ENCODE data around the gene ZNF175.
"Not testable (repeated sequence)": the region's sequence is repeated elsewhere in the genome, so short reads cannot be mapped to it uniquely, and the experiment has no call there.

Gene ZNF175

GRCh38 chr19:51607920-51608562, 37.0 kb downstream of the ZNF175 start:
- DNase-seq (ENCODE audit: insufficient read length, low spot score): peak; percentile 58
- no peak for FAIRE-seq
- TF ChIP-seq POLR2A (IDR thresholded peaks at IDR 0.05; ENCODE audit: low read depth, low read length): no peak

DNA sequence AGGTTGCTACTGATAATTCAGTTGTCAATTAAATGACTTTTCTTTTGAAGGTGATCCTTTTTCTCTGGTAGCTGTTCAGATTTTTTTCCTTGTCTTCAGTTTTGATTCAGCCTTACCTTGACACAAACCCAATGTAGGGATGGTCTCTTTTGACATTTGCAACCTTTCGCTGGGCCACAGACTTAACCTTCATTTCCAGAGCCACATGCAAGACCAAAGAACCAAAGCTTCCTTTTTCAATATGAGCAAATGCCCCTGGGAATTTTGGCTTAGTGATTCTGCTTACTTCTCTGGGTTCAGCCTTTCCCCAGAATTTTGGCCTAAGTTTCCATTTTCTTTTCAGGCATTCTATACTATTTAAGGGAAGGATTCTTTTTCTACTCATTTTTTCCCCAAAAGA, 39.5 kb downstream of the ZNF175 start:
- FAIRE-seq: no peak
- no peak for DNase-seq (ENCODE audit: insufficient read length, low spot score)
- no peak for TF ChIP-seq POLR2A (IDR thresholded peaks at IDR 0.05; ENCODE audit: low read depth, low read length)

- FAIRE-seq (no peak), DNase-seq (ENCODE audit: insufficient read length, low spot score) (no peak)
- TF ChIP-seq POLR2A (IDR thresholded peaks at IDR 0.05; ENCODE audit: low read depth, low read length): no peak
Observed at GRCh38 chr19:51614789-51615188, 43.7 kb downstream of the ZNF175 start.

GRCh38 chr19:51615991-51616390, 44.9 kb downstream of the ZNF175 start:
- no peak for DNase-seq (ENCODE audit: insufficient read length, low spot score)
- no peak for TF ChIP-seq POLR2A (IDR thresholded peaks at IDR 0.05; ENCODE audit: low read depth, low read length)
- FAIRE-seq: no peak

GRCh38 chr19:51621178-51621577, 50.1 kb downstream of the ZNF175 start:
- no peak for FAIRE-seq
- no peak for TF ChIP-seq POLR2A (IDR thresholded peaks at IDR 0.05; ENCODE audit: low read depth, low read length)

DNA sequence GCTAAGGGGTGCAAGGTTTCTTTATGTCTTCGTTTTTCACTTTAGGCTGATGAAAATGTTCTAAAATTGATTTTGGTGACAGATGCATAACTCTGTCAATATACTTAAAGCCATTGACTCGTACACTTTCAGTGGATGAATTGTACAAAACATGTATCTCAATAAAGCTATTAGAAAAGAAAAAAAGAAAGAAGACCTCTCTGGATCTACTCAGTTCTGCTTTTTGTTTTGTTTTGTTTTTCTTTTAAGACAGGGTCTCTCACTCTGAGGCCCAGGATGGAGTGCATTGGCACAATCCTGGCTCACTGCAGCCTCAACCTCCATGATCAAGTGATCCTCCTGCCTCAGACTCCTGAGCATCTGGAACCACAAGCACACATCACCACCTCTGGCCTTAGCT, 55.6 kb downstream of the ZNF175 start:
- DNase-seq (ENCODE audit: insufficient read length, low spot score) (no peak), FAIRE-seq (no peak)
- TF ChIP-seq POLR2A (IDR thresholded peaks at IDR 0.05; ENCODE audit: low read depth, low read length): no peak

More at GRCh38 chr19:51621178-51621577, 50.1 kb downstream of the ZNF175 start:
- DNase-seq (ENCODE audit: insufficient read length, low spot score): no peak

GRCh38 chr19:51627491-51628138, 56.5 kb downstream of the ZNF175 start:
- FAIRE-seq: no peak
- TF ChIP-seq POLR2A (IDR thresholded peaks at IDR 0.05; ENCODE audit: low read depth, low read length): no peak
- no peak for DNase-seq (ENCODE audit: insufficient read length, low spot score)

DNA sequence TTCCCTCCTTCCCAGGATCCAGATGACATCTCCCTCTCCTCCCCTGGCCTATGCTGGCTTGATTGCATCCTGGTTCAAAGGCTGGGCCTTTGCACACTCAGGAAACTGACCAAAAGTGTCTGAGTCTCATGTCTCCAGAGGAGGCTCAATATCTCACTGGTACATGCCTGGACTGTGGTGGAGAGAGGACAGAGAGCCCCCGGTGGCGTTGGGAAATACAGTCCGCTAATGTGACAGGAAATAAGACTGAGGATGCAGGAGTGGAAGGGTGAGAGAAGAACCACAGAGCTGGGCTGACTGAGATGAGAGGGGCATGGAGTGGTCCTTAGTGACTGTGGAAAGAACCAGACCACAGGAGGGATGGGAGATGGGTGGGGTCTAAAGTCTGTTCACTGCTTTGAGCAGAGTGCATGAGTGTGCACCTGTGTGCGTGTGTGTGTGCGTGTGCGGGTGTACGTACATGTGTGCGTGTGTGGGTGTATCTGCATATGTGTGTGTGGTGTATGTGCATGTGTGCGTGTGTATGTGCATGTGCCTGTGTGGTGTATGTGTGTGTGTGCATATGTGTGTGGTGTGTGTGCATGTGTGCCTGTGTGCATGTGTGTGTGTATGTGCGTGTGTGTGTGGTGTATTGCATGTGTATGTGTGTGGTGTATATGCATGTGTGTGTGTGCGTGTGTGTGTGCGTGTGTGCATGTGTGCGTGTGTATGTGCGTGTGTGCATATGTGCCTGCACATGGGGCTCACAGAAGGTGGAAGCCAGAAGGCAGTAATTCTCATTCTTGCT, 57.3 kb downstream of the ZNF175 start:
- no peak for FAIRE-seq

GRCh38 chr19:51630315-51630714, 59.2 kb downstream of the ZNF175 start, which contains the start of gene SIGLEC5:
Gene SIGLEC5, minus strand, starts transcription at chr19:51630401. Its CDS starts 66 bp downstream, at chr19:51630335.
- DNase-seq (ENCODE audit: insufficient read length, low spot score); FAIRE-seq: not testable (repeated sequence)

More for the DNA sequence above, 57.3 kb downstream of the ZNF175 start:
- TF ChIP-seq POLR2A (IDR thresholded peaks at IDR 0.05; ENCODE audit: low read depth, low read length): no peak
- DNase-seq (ENCODE audit: insufficient read length, low spot score): no peak

GRCh38 chr19:51632126-51632525, 61.0 kb downstream of the ZNF175 start:
- FAIRE-seq: no peak
- DNase-seq (ENCODE audit: insufficient read length, low spot score): no peak
- no peak for TF ChIP-seq POLR2A (IDR thresholded peaks at IDR 0.05; ENCODE audit: low read depth, low read length)

- no peak for TF ChIP-seq POLR2A (IDR thresholded peaks at IDR 0.05; ENCODE audit: low read depth, low read length)
- FAIRE-seq: no peak
- no peak for DNase-seq (ENCODE audit: insufficient read length, low spot score)
Observed at GRCh38 chr19:51637362-51637978, 66.4 kb downstream of the ZNF175 start.

- FAIRE-seq: no peak
- no peak for DNase-seq (ENCODE audit: insufficient read length, low spot score)
- no peak for TF ChIP-seq POLR2A (IDR thresholded peaks at IDR 0.05; ENCODE audit: low read depth, low read length)
Observed at GRCh38 chr19:51639916-51640315, 68.8 kb downstream of the ZNF175 start.

GRCh38 chr19:51640386-51640785, 69.3 kb downstream of the ZNF175 start:
- no peak for DNase-seq (ENCODE audit: insufficient read length, low spot score)
- no peak for TF ChIP-seq POLR2A (IDR thresholded peaks at IDR 0.05; ENCODE audit: low read depth, low read length)
- FAIRE-seq: no peak

GRCh38 chr19:51641648-51642047, 70.6 kb downstream of the ZNF175 start:
- FAIRE-seq: no peak

More at GRCh38 chr19:51641648-51642047, 70.6 kb downstream of the ZNF175 start:
- no peak for TF ChIP-seq POLR2A (IDR thresholded peaks at IDR 0.05; ENCODE audit: low read depth, low read length)
- DNase-seq (ENCODE audit: insufficient read length, low spot score): no peak

Measured in H54 (cell line).